ENCODE measurements around the gene CWC25. TPM values are rescaled to one million over a fixed set of nuclear protein-coding genes. Genes with fewer than 3 reads are reported as not detected.
"Not testable (repeated sequence)": the region's sequence is repeated elsewhere in the genome, so short reads cannot be mapped to it uniquely, and the experiment has no call there.

Gene CWC25
- total and polyA plus RNA-seq, 4 donors: 20.1 to 21.4 (median 21.2) TPM

DNA sequence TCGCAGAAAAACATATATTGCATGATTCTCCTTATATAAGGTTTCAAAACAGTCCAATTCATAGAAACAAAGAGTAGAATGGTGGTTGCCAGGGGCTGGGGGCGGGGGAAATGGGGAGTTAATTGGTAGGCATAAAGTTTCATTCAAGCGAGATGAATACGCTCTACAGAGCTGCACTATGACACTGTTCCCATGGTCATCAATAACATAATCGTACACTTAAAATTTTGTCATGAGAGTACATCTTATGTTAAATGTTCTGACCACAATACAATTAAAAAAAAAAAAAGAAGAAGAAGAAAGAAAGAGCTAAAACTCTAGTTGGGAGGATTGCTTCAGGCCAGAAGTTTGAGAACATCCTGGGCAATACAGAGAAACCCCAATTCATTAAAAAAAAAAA, 30.9 kb downstream of the CWC25 start:
- TF ChIP-seq, protein P1, sequence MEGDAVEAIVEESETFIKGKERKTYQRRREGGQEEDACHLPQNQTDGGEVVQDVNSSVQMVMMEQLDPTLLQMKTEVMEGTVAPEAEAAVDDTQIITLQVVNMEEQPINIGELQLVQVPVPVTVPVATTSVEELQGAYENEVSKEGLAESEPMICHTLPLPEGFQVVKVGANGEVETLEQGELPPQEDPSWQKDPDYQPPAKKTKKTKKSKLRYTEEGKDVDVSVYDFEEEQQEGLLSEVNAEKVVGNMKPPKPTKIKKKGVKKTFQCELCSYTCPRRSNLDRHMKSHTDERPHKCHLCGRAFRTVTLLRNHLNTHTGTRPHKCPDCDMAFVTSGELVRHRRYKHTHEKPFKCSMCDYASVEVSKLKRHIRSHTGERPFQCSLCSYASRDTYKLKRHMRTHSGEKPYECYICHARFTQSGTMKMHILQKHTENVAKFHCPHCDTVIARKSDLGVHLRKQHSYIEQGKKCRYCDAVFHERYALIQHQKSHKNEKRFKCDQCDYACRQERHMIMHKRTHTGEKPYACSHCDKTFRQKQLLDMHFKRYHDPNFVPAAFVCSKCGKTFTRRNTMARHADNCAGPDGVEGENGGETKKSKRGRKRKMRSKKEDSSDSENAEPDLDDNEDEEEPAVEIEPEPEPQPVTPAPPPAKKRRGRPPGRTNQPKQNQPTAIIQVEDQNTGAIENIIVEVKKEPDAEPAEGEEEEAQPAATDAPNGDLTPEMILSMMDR (IDR thresholded peaks at IDR 0.05; ENCODE audit: control extremely low read depth, extremely low read depth): no peak
- no peak overlapping the region for H3K9ac ChIP-seq (ENCODE audit: insufficient read depth in 1 of 2, low read length in 2 of 2)
- H3K27me3 ChIP-seq (ENCODE audit: control insufficient read depth in 3 of 3, insufficient read depth in 3 of 3, low read length in 2 of 3): no peaks in the 10 kb centered on the region
- WGBS, 2 donors: 96 to 97% methylated on average over 5 of the region's 5 CpGs
- H3K36me3 ChIP-seq (ENCODE audit: control insufficient read depth in 4 of 4, insufficient read depth in 4 of 4, low read length in 4 of 4): peaks cover 4 to 14% (median 5%) of the 10 kb centered on the region in 4 donors
- no peaks in the 10 kb centered on the region for H3K9me3 ChIP-seq (ENCODE audit: control insufficient read depth in 4 of 4, insufficient read depth in 3 of 4, low read length in 3 of 4)
- H3K27ac ChIP-seq (ENCODE audit: low read depth in 1 of 2, low read length in 1 of 2): no peak overlapping the region
- DNase-seq (no peak), ATAC-seq (ENCODE audit: insufficient read depth, low FRiP score) (no peak)
- no peak overlapping the region for H3K4me3 ChIP-seq
- peaks cover 13 to 25% (median 16%) of the 10 kb centered on the region in 5 donors for H3K4me1 ChIP-seq (ENCODE audit: control insufficient read depth in 5 of 5, insufficient read depth in 5 of 5, low read length in 5 of 5)

DNA sequence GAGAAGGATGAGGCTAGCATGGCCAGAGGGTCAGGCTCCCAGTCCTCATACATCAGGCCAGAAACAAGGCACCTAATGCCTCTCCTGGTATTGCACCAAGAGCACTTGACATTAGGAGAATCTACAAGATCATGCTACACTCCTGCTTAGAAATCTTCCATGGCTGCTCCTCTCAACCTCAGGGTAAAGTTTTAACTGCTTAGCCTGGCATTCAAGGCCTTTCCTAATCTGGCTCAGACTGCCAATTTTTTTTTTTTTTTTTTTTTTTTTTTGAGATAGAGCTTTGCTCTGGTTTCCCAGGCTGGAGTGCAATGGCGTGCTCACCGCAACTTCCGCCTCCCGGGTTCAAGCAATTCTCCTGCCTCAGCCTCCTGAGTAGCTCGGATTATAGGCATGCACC, 34.0 kb downstream of the CWC25 start:
- 96 to 98% methylated on average over 5 of the region's 5 CpGs for WGBS, 2 donors
- H3K9me3 ChIP-seq (ENCODE audit: control insufficient read depth in 4 of 4, insufficient read depth in 3 of 4, low read length in 3 of 4): no peaks in the 10 kb centered on the region
- H3K4me1 ChIP-seq (ENCODE audit: control insufficient read depth in 5 of 5, insufficient read depth in 5 of 5, low read length in 5 of 5): peaks cover 0 to 7% (median 0%) of the 10 kb centered on the region in 5 donors
- no peak for ATAC-seq (ENCODE audit: insufficient read depth, low FRiP score)
- H3K4me3 ChIP-seq: no peak overlapping the region
- H3K9ac ChIP-seq (ENCODE audit: insufficient read depth in 1 of 2, low read length in 2 of 2): no peak overlapping the region
- no peak overlapping the region for H3K27ac ChIP-seq (ENCODE audit: low read depth in 1 of 2, low read length in 1 of 2)
- peaks cover 5 to 23% (median 7%) of the 10 kb centered on the region in 4 donors for H3K36me3 ChIP-seq (ENCODE audit: control insufficient read depth in 4 of 4, insufficient read depth in 4 of 4, low read length in 4 of 4)
- no peaks in the 10 kb centered on the region for H3K27me3 ChIP-seq (ENCODE audit: control insufficient read depth in 3 of 3, insufficient read depth in 3 of 3, low read length in 2 of 3)
- DNase-seq: no peak
- TF ChIP-seq, protein P1 (IDR thresholded peaks at IDR 0.05; ENCODE audit: control extremely low read depth, extremely low read depth): no peak

GRCh38 chr17:38790148-38790707, 34.9 kb downstream of the CWC25 start:
- not testable (repeated sequence) for H3K4me3 ChIP-seq; H3K4me1 ChIP-seq (ENCODE audit: control insufficient read depth in 5 of 5, insufficient read depth in 5 of 5, low read length in 5 of 5); H3K9me3 ChIP-seq (ENCODE audit: control insufficient read depth in 4 of 4, insufficient read depth in 3 of 4, low read length in 3 of 4); DNase-seq; H3K27ac ChIP-seq (ENCODE audit: low read depth in 1 of 2, low read length in 1 of 2); ATAC-seq (ENCODE audit: insufficient read depth, low FRiP score); H3K27me3 ChIP-seq (ENCODE audit: control insufficient read depth in 3 of 3, insufficient read depth in 3 of 3, low read length in 2 of 3); H3K9ac ChIP-seq (ENCODE audit: insufficient read depth in 1 of 2, low read length in 2 of 2)
- WGBS, 2 donors: 68 to 76% methylated on average over 13 of the region's 13 CpGs
- peaks cover 6 to 31% (median 14%) of the 10 kb centered on the region in 4 donors for H3K36me3 ChIP-seq (ENCODE audit: control insufficient read depth in 4 of 4, insufficient read depth in 4 of 4, low read length in 4 of 4)

DNA sequence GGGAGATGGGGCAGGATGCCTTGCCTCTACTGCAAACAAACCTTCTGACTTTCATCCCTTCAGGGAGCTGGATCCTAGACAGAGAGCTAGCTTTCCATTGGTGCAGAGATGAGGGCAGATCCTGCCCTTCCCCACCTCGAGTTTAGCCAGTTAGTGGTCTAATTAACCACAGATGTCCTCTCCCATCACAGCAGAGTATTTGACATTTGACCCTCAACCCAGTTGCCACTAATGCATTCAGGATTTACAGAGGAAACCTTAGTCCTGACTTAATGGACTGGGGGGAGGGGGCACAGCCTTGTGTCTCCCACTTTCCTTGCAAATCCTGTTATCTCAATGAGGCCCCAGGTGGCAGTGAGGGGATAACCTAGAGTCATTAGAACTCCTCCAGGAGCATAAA, 35.9 kb downstream of the CWC25 start:
- DNase-seq (no peak), ATAC-seq (ENCODE audit: insufficient read depth, low FRiP score) (no peak)
- no peaks in the 10 kb centered on the region for H3K9me3 ChIP-seq (ENCODE audit: control insufficient read depth in 4 of 4, insufficient read depth in 3 of 4, low read length in 3 of 4)
- 23 to 30% methylated on average over 1 of the region's 1 CpG for WGBS, 2 donors
- TF ChIP-seq, protein P1 (IDR thresholded peaks at IDR 0.05; ENCODE audit: control extremely low read depth, extremely low read depth): no peak
- peaks cover 12 to 37% (median 20%) of the 10 kb centered on the region in 4 donors for H3K36me3 ChIP-seq (ENCODE audit: control insufficient read depth in 4 of 4, insufficient read depth in 4 of 4, low read length in 4 of 4)
- no peak overlapping the region for H3K27ac ChIP-seq (ENCODE audit: low read depth in 1 of 2, low read length in 1 of 2)
- no peaks in the 10 kb centered on the region for H3K27me3 ChIP-seq (ENCODE audit: control insufficient read depth in 3 of 3, insufficient read depth in 3 of 3, low read length in 2 of 3)
- H3K4me1 ChIP-seq (ENCODE audit: control insufficient read depth in 5 of 5, insufficient read depth in 5 of 5, low read length in 5 of 5): peaks cover 0 to 9% (median 0%) of the 10 kb centered on the region in 5 donors
- H3K4me3 ChIP-seq: no peak overlapping the region
- H3K9ac ChIP-seq (ENCODE audit: insufficient read depth in 1 of 2, low read length in 2 of 2): no peak overlapping the region

- H3K9ac ChIP-seq (ENCODE audit: insufficient read depth in 1 of 2, low read length in 2 of 2); ATAC-seq (ENCODE audit: insufficient read depth, low FRiP score); H3K4me1 ChIP-seq (ENCODE audit: control insufficient read depth in 5 of 5, insufficient read depth in 5 of 5, low read length in 5 of 5); H3K4me3 ChIP-seq; DNase-seq; H3K9me3 ChIP-seq (ENCODE audit: control insufficient read depth in 4 of 4, insufficient read depth in 3 of 4, low read length in 3 of 4); H3K27ac ChIP-seq (ENCODE audit: low read depth in 1 of 2, low read length in 1 of 2); H3K27me3 ChIP-seq (ENCODE audit: control insufficient read depth in 3 of 3, insufficient read depth in 3 of 3, low read length in 2 of 3): not testable (repeated sequence)
- peaks cover 16 to 37% (median 24%) of the 10 kb centered on the region in 4 donors for H3K36me3 ChIP-seq (ENCODE audit: control insufficient read depth in 4 of 4, insufficient read depth in 4 of 4, low read length in 4 of 4)
- WGBS, 2 donors: 94 to 99% methylated on average over 4 of the region's 4 CpGs
Measured at GRCh38 chr17:38787999-38788398, 37.1 kb downstream of the CWC25 start.
